IMR-90 (cell line): ENCODE data around the gene HES1. TPM values are rescaled to one million over a fixed set of nuclear protein-coding genes. Genes with fewer than 3 reads are reported as not detected.

ENCODE experiments used
- ATAC-seq: fragments of 200-7000 bp; cut with Tn5 transposase; 2 replicates; pipeline ENCODE4 v1.9.1; 2020; ENCODE audit warnings: low read depth, mild to moderate bottlenecking, moderate library complexity
- BruUV-seq: library from RNA; stranded (reverse); fragments of 400-500 nt; replicated peaks from 2 replicates; lab custom pipeline; 2021; lab: Mats Ljungman, UMichigan
- CTCF ChIA-PET: fragments of 300-600 bp; formaldehyde crosslinking; extraction: SDS; loops from one replicate; lab custom pipeline; 2021; ENCODE audit warnings: antibody characterized with exemption; lab: Yijun Ruan, JAX
- POLR2A ChIA-PET: fragments of 300-600 bp; sonication (Branson Sonifier 250); formaldehyde crosslinking; loops from one replicate; lab custom pipeline; 2022; ENCODE audit warnings: antibody characterized with exemption; ENCODE audit not compliant: unreplicated experiment; lab: Charles Lee
- DNase-seq: peaks from one replicate; pipeline ENCODE4 v3.0.0; 2013
- H2AFZ ChIP-seq: replicated peaks from 2 replicates; pipeline ENCODE3; 2013; ENCODE audit warnings: low read length, mild to moderate bottlenecking; ENCODE audit not compliant: poor library complexity
- H2AK5ac ChIP-seq: 2 replicates; pipeline ENCODE4 v1.6.1; 2013; ENCODE audit warnings: low read depth, low read length, inconsistent platforms
- H2AK9ac ChIP-seq: replicated peaks from 2 replicates; pipeline ENCODE3; 2013; ENCODE audit warnings: mild to moderate bottlenecking, low read depth, low read length, moderate library complexity; ENCODE audit not compliant: poor library complexity
- H2BK120ac ChIP-seq: 2 replicates; pipeline ENCODE4 v1.6.1; 2013; ENCODE audit warnings: low read depth, low read length, inconsistent platforms
- H2BK15ac ChIP-seq: 3 replicates; pipeline ENCODE4 v1.6.1; 2013; ENCODE audit warnings: low read depth, low read length, inconsistent platforms
- H2BK20ac ChIP-seq: 2 replicates; pipeline ENCODE4 v1.6.1; 2013; ENCODE audit warnings: low read depth, mild to moderate bottlenecking, inconsistent platforms, low read length, moderate library complexity
- H2BK5ac ChIP-seq: 2 replicates; pipeline ENCODE4 v1.6.1; 2013; ENCODE audit warnings: mild to moderate bottlenecking, low read depth, low read length, inconsistent platforms; ENCODE audit not compliant: poor library complexity, severe bottlenecking
- H3K14ac ChIP-seq: replicated peaks from 2 replicates; pipeline ENCODE4 v1.6.1; 2013; ENCODE audit warnings: low read depth, low read length, inconsistent platforms
- H3K18ac ChIP-seq: 2 replicates; pipeline ENCODE4 v1.6.1; 2013; ENCODE audit warnings: low read depth, low read length, control low read depth
- H3K23ac ChIP-seq: 2 replicates; pipeline ENCODE4 v1.6.1; 2013; ENCODE audit warnings: low read depth, low read length, inconsistent platforms
- H3K27ac ChIP-seq: 2 replicates; pipeline ENCODE4 v1.5.1; 2013; ENCODE audit warnings: mild to moderate bottlenecking, control low read depth, low read length; ENCODE audit not compliant: insufficient read depth
- H3K27me3 ChIP-seq: 2 replicates; pipeline ENCODE4 v1.6.1; 2013; ENCODE audit warnings: low read length; ENCODE audit not compliant: control insufficient read depth, insufficient read depth
- H3K36me3 ChIP-seq: 2 replicates; pipeline ENCODE4 v1.6.1; 2013; ENCODE audit warnings: low read length, mixed read lengths; ENCODE audit not compliant: control insufficient read depth, insufficient read depth
- H3K4ac ChIP-seq: 2 replicates; pipeline ENCODE4 v1.6.1; 2013; ENCODE audit warnings: low read depth, low read length, inconsistent platforms
- H3K4me1 ChIP-seq: 2 replicates; pipeline ENCODE4 v1.6.1; 2013; ENCODE audit warnings: low read length, mixed read lengths; ENCODE audit not compliant: control insufficient read depth, insufficient read depth
- H3K4me2 ChIP-seq: 2 replicates; pipeline ENCODE4 v1.6.1; 2013; ENCODE audit warnings: low read depth, mild to moderate bottlenecking, control low read depth, low read length, moderate library complexity
- H3K4me3 ChIP-seq: 2 replicates; pipeline ENCODE4 v1.5.1; 2013; ENCODE audit warnings: low read depth, mild to moderate bottlenecking, control low read depth, low read length, moderate library complexity; ENCODE audit not compliant: insufficient read depth
- H3K56ac ChIP-seq: 2 replicates; pipeline ENCODE4 v1.6.1; 2013; ENCODE audit warnings: low read length, inconsistent platforms; ENCODE audit not compliant: insufficient read depth; ENCODE audit errors: extremely low read depth
- H3K79me1 ChIP-seq, 2 experiments: 2 replicates each; pipeline ENCODE4 v1.6.1; 2013; ENCODE audit warnings: low read length in 2 of 2, inconsistent platforms in 1 of 2, low read depth in 1 of 2
- H3K9ac ChIP-seq: 2 replicates; pipeline ENCODE4 v1.6.1; 2013; ENCODE audit warnings: low read depth, low read length, control low read depth
- H3K9me1 ChIP-seq: 2 replicates; pipeline ENCODE4 v1.6.1; 2013; ENCODE audit warnings: low read length, inconsistent platforms; ENCODE audit not compliant: insufficient read depth
- H3K9me3 ChIP-seq: 2 replicates; pipeline ENCODE4 v1.6.1; 2013; ENCODE audit warnings: low read length; ENCODE audit not compliant: control insufficient read depth, insufficient read depth
- H4K20me1 ChIP-seq: 2 replicates; pipeline ENCODE4 v1.6.1; 2013; ENCODE audit warnings: low read length, inconsistent platforms; ENCODE audit not compliant: insufficient read depth
- H4K5ac ChIP-seq: 2 replicates; pipeline ENCODE4 v1.6.1; 2013; ENCODE audit warnings: mild to moderate bottlenecking, low read depth, low read length, control low read depth
- H4K8ac ChIP-seq, 2 experiments: 2 replicates each; pipeline ENCODE4 v1.6.1; 2013; ENCODE audit warnings: low read depth in 2 of 2, low read length in 2 of 2, control low read depth in 1 of 2, inconsistent platforms in 1 of 2
- H4K91ac ChIP-seq: 2 replicates; pipeline ENCODE4 v1.6.1; 2013; ENCODE audit warnings: low read depth, low read length, inconsistent platforms; ENCODE audit not compliant: insufficient read depth
- POLR2A ChIP-seq: IDR thresholded peaks from 2 replicates; pipeline ENCODE4 v1.6.1; 2012; ENCODE audit warnings: mild to moderate bottlenecking, low read depth, low read length
- USF2 ChIP-seq: fragments of 150-350 bp; IDR thresholded peaks from 2 replicates; pipeline ENCODE4 v1.6.1; 2017; ENCODE audit warnings: mild to moderate bottlenecking, antibody characterized with exemption, low read length, low read depth
- WGBS, 2 experiments: methylation state at CpG; one replicate each; pipeline versions ENCODE4 v1.1.5 to v1.1.7; 2013; ENCODE audit warnings: missing lambda C conversion rate in 2 of 2; ENCODE audit not compliant: insufficient read length in 1 of 2; ENCODE audit errors: extremely low coverage in 2 of 2; 5-methylcytosine and 5-hydroxymethylcytosine counted together
- dilution Hi-C: fragments of 300-500 bp; cut with HindIII; formaldehyde crosslinking; loops from one replicate; pipeline ENCODE4 v1.14.3; 2018; ENCODE audit warnings: low sequenced_read_pairs; ENCODE audit not compliant: unreplicated experiment
- in situ Hi-C: fragments of 300-500 bp; cut with MboI; formaldehyde crosslinking; loops from 3 replicates; pipeline ENCODE4 v1.14.3; 2019; ENCODE audit warnings: low sequenced_read_pairs, inconsistent platforms, mixed read lengths
- intact Hi-C: fragments of 100-400 bp; cut with micrococcal nuclease; formaldehyde crosslinking; loops from 2 replicates; pipeline ENCODE4 v1.10.0; 2022
- polyA plus RNA-seq, 3 experiments: library from polyadenylated mRNA; depleted of rRNA; stranded (reverse); fragments of >200 nt; gene quantifications; 2 replicates each; pipeline ENCODE4 v1.2.3, GENCODE V29; 2012; ENCODE audit warnings: low replicate concordance in 1 of 3
- total RNA-seq: library from RNA; depleted of rRNA; stranded (reverse); fragments of >200 nt; gene quantifications from 2 replicates; pipeline ENCODE4 v1.2.3, GENCODE V29; 2012

HES1 gene
- total and polyA plus RNA-seq, 2 of the 4 experiments (the other 2 are of a cell fraction): 3.6 to 6.7 TPM

GRCh38 chr3:194139071-194139813, 3.3 kb downstream of the HES1 start:
- Histone ChIP-seq H2AK5ac (no peak overlapping the region; the same call in 1 of the 2 replicates), H2BK15ac (peak overlapping the region; percentile 41; the same call in 1 of the 3 replicates), H3K9me1 (no peaks in the 10 kb centered on the region), H2AFZ (peak overlapping the region; percentile 12), H4K91ac (no peak overlapping the region; the same call in 1 of the 2 replicates), H4K20me1 (no peaks in the 10 kb centered on the region), H3K23ac (no peak overlapping the region), H2AK9ac (no peak overlapping the region), H2BK120ac (no peak overlapping the region), H3K79me1 (peaks cover 0 to 13% of the 10 kb centered on the region in 2 experiments; a peak in 3 of 4 replicates), H3K9ac (no peak overlapping the region), H3K4ac (peak overlapping the region; percentile 3), H3K4me2 (peak overlapping the region; percentile 47), H3K4me3 (no peak overlapping the region), H4K8ac (no peak overlapping the region), H4K5ac (no peak overlapping the region), H3K27me3 (no peaks in the 10 kb centered on the region), H3K36me3 (no peaks in the 10 kb centered on the region), H2BK20ac (0 out of 2 replicates have a peak overlapping the region, but pooled peaks have one; percentile 46), H3K27ac (no peak overlapping the region), H2BK5ac (no peak overlapping the region), H3K4me1 (peaks cover 15% of the 10 kb centered on the region), H3K9me3 (no peaks in the 10 kb centered on the region), H3K18ac (no peak overlapping the region), H3K14ac (no peak overlapping the region), H3K56ac (no peak overlapping the region)
- intact Hi-C loops: loop anchor here (2.0 to 10.0 kb wide), 5 partner anchors 266 to 472 kb away; no protein-coding TSS in a partner anchor
- dilution Hi-C loops: no loop called here
- in situ Hi-C loops: loop anchor here (5.0 kb wide), 2 partner anchors 178 to 357 kb away; no protein-coding TSS in a partner anchor
- ATAC-seq (no peak), DNase-seq (peak; percentile 76)
- BruUV-seq: no TSS peak
- CTCF ChIA-PET: interaction anchor here (0.8 to 2.0 kb wide), 2 partner anchors 353 to 358 kb away, joined by 6 to 8 read pairs; no protein-coding TSS in a partner anchor
- TF ChIP-seq USF2 (no peak), POLR2A (peak; percentile 94)
- WGBS, 2 experiments: 54% methylated on average over 2 of the region's 21 CpGs; no CpG with 5 or more reads in 1 of the 2 experiments
- POLR2A ChIA-PET: no interaction called here
